Measurements from ENCODE around the gene ELMO1.

ELMO1 gene

DNA sequence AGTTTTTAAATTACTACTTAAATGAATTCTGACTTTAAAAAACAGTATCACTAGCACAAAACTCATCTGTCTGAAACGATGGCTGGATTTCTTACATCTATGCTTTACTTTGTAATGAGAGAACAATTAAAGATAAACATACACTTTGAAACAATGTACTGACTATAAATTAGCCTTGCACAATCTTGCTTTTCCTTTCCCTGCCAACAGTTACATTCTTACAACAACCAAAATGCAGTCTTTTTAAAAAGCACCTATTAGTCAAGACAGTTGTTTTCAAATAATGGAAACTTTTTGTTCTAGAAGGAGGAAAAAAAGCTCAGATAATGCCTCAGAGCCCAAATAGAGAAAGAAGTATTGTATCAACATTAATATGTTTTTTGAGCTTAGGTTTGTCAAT is 153.3 kb downstream of the ELMO1 start:
- no peak overlapping the region for H3K27ac ChIP-seq
- TF ChIP-seq ZFX (IDR thresholded peaks at IDR 0.05; ENCODE audit: borderline replicate concordance), result no peak
- TF ChIP-seq, protein P1, sequence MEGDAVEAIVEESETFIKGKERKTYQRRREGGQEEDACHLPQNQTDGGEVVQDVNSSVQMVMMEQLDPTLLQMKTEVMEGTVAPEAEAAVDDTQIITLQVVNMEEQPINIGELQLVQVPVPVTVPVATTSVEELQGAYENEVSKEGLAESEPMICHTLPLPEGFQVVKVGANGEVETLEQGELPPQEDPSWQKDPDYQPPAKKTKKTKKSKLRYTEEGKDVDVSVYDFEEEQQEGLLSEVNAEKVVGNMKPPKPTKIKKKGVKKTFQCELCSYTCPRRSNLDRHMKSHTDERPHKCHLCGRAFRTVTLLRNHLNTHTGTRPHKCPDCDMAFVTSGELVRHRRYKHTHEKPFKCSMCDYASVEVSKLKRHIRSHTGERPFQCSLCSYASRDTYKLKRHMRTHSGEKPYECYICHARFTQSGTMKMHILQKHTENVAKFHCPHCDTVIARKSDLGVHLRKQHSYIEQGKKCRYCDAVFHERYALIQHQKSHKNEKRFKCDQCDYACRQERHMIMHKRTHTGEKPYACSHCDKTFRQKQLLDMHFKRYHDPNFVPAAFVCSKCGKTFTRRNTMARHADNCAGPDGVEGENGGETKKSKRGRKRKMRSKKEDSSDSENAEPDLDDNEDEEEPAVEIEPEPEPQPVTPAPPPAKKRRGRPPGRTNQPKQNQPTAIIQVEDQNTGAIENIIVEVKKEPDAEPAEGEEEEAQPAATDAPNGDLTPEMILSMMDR (IDR thresholded peaks at IDR 0.05), result no peak

DNA sequence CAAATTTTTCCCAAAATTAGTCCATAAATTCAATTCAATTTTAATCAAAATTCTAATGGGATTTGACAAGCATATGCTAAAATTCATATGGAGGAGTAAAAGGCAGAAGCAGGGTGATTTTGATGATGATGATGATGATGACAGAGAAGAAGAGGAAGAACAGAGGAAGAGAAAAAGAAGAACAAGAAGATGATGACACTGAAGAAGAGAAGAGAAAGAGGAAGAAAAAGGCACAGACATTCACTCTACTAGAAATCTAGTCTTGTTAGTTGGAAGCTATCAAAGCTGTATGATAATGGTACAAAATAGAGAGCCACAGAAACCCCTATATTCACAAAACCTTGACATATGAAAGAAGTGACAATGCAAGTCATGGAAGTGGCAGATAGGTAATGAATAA is 157.9 kb downstream of the ELMO1 start:
- no peak overlapping the region for H3K27ac ChIP-seq
- no peak for TF ChIP-seq ZFX (IDR thresholded peaks at IDR 0.05; ENCODE audit: borderline replicate concordance)
- TF ChIP-seq, protein P1 (IDR thresholded peaks at IDR 0.05), result no peak

DNA sequence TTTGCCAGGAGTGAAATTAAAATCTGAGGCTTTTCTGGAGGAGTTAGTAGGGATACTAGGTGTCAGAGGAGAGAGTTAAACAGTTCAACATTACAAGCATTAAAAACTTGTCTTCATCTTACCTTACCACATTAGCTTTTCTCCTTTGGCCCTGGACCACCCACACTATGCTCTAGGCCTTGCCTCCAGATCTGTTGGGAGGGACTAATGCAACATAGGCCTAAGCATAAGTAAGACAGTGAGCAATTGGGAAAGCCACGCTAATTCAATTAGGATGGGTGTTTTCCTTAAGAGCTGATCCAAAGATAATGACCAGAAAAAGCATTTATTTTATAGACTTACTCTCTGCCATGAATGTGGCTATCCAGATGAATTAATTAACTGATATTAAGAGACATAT is 158.9 kb downstream of the ELMO1 start:
- no peak overlapping the region for H3K27ac ChIP-seq
- TF ChIP-seq, protein P1 (IDR thresholded peaks at IDR 0.05), result no peak

DNA sequence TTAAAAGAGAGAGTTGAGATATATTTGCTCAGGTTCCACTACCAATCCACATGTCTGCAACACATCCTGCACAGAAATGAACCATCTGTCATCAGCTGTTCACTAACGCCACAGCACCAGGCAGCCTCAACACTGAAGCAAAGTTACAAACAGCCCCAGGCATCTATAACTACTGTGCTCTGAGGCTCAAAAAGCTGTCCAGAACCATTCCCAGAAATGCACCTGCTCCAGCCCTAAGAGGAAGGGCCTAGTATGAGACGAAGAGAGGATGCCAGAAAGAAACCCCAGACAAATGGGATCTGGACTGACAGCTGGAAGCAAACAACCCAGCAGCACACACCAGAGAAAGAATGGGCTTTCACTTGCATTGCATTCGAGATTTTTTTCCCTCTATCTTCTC is 159.3 kb downstream of the ELMO1 start:
- no peak overlapping the region for H3K27ac ChIP-seq
- TF ChIP-seq ZFX (IDR thresholded peaks at IDR 0.05; ENCODE audit: borderline replicate concordance), result no peak
- TF ChIP-seq, protein P1 (IDR thresholded peaks at IDR 0.05), result no peak

DNA sequence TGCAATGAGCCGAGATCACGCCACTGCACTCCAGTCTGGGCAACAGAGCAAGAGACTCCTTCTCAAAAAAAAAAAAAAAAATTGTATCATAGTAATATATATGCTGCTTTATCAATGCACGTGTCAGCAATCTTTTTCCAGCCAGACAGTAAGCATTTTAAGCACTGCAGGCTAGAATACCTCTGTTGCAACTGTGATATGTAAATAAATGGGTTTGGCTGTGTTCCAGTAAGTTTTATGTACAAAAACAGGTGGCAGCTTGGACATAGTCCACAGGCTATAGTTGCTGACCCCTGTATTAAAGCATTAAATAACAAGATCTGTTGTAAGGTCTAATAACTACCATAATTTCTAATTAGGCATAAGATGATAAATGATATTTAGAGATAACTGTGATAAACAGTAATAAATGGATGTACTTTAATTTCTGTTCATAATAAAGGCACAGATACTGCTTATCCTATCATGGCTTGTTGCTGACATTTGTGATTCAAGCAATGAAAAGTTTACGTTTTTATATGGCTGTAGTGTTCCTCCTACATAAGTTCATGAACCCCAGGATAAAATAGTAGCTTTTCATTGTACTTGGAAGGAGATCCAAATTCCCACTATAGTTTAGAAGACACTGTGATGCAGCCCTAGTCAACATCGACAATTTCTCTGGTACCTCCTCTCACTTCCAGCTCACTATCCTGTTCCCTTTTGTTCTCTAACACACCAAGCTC is 161.4 kb downstream of the ELMO1 start:
- TF ChIP-seq ZFX (IDR thresholded peaks at IDR 0.05; ENCODE audit: borderline replicate concordance), result no peak
- TF ChIP-seq, protein P1 (IDR thresholded peaks at IDR 0.05), result no peak
- H3K27ac ChIP-seq, result no peak overlapping the region

DNA sequence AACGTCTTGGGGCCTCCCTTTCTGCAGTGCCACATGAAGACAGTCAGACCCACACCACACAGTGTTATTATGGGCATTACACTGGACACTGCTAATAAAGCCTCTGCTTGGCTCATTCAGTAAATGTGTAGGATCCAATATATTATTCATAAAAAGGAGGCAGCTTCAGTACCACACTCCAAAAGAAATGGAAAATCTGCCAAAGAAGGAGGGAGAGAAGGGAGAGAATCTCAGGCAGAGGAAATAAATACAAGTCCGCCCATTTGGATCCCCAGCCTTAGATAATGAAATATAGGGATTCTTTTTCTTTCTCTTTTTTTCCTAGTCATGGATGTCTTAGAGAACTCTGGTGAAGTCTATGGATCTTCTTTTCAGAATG is 162.2 kb downstream of the ELMO1 start:
- H3K27ac ChIP-seq, result no peak overlapping the region
- TF ChIP-seq, protein P1 (IDR thresholded peaks at IDR 0.05), result no peak

DNA sequence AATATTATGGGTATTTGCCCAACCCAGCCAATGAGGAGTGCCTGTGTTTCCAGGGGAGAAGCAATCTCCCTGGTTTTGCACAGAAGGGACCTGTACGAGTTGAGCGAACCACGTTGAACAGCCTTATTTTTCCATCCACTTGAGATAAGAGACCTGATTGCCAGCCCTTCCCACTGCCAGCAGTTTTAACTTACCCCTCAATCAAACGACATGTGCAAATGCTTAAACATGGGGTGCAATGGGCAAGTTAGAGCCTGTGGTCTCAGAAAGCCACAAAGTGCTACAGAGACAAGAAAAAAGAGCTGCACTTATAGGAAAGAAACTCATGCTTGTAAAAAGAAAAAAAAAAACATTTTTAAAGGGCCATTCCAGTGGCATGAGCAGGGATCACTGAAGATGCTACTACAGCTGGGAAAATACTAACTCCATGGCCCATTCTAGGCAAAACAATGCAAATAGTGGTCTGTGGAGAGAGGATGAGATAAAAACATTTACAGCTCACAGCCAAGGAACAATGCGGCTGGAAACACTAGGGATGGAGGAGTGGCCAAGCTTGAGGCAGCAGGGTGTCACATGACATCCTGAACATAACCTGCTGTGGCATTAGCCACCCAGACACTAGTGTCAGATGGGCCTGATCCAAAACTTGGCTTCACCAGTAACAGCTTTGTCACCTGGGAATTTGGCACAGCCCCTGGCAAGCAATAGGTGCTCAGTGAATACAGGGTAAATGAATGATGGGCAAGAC is 162.8 kb downstream of the ELMO1 start:
- no peak overlapping the region for H3K27ac ChIP-seq
- TF ChIP-seq, protein P1 (IDR thresholded peaks at IDR 0.05), result no peak
- no peak for TF ChIP-seq ZFX (IDR thresholded peaks at IDR 0.05; ENCODE audit: borderline replicate concordance)

Measured in 22Rv1 (cell line).